Lung microvascular endothelial cell (primary cell): ENCODE measurements around the gene RALGDS. TPM values are rescaled to one million over a fixed set of nuclear protein-coding genes. Genes with fewer than 3 reads are reported as not detected.

Experiments used
- DNase-seq, 2 donors: peaks; one replicate each; pipeline versions ENCODE4 v3.0.0 to v3.0.0-alpha.2; 2010; ENCODE audit warnings: low read depth in 2 of 2
- total RNA-seq: library from RNA; depleted of rRNA; stranded (reverse); fragments of >200 nt; gene quantifications from 2 replicates; pipeline ENCODE4 v1.2.1, GENCODE V29; 2014

The RALGDS gene
- total RNA-seq, 1 donor from 2014 or later, result 37.5 TPM

- peak in 1 of 2 donors; percentile 62 for DNase-seq
Observed at GRCh38 chr9:133151601-133152525, 30.8 kb upstream of the RALGDS start.

- DNase-seq, result no peak
Observed at GRCh38 chr9:133151041-133151440, 30.0 kb upstream of the RALGDS start.

- peak; percentile 92 to 97 for DNase-seq
Observed at GRCh38 chr9:133149130-133150015, 28.3 kb upstream of the RALGDS start.

GRCh38 chr9:133148199-133149129, 27.4 kb upstream of the RALGDS start:
- peak; percentile 42 to 65 for DNase-seq

- DNase-seq, result peak; percentile 56 to 77
Observed at GRCh38 chr9:133147412-133148198, 26.6 kb upstream of the RALGDS start.

GRCh38 chr9:133146746-133147411, 25.8 kb upstream of the RALGDS start:
- DNase-seq, result no peak

- no peak for DNase-seq
Observed at GRCh38 chr9:133144904-133145851, 24.1 kb upstream of the RALGDS start.

- peak; percentile 75 to 78 for DNase-seq
Observed at GRCh38 chr9:133144142-133144903, 23.3 kb upstream of the RALGDS start.

- no peak for DNase-seq
Observed at GRCh38 chr9:133143639-133144141, 22.6 kb upstream of the RALGDS start.

- no peak for DNase-seq
Observed at GRCh38 chr9:133142684-133143622, 21.9 kb upstream of the RALGDS start.

- peak in 1 of 2 donors; percentile 87 for DNase-seq
Observed at GRCh38 chr9:133141833-133142595, 21.0 kb upstream of the RALGDS start.

GRCh38 chr9:133140606-133141005, 19.6 kb upstream of the RALGDS start:
- no peak for DNase-seq

GRCh38 chr9:133140174-133140505, 19.1 kb upstream of the RALGDS start:
- DNase-seq, result no peak

- no peak for DNase-seq
Observed at GRCh38 chr9:133139246-133140173, 18.5 kb upstream of the RALGDS start.
